Measurements from ENCODE around the gene KDM4C.
"Not testable (repeated sequence)": the region's sequence is repeated elsewhere in the genome, so short reads cannot be mapped to it uniquely, and the experiment has no call there.

KDM4C gene

GRCh38 chr9:6764523-6764922, 6.8 kb downstream of the KDM4C start:
- DNase-seq: no peak

- no peak for DNase-seq
These were observed 7.2 kb downstream of the KDM4C start for GRCh38 chr9:6764950-6765349.

GRCh38 chr9:6765396-6765795, 7.6 kb downstream of the KDM4C start:
- no peak for DNase-seq

- no peak for DNase-seq
These were observed 8.8 kb downstream of the KDM4C start for GRCh38 chr9:6766606-6767005.

- DNase-seq: not testable (repeated sequence)
These were observed 10.8 kb downstream of the KDM4C start for GRCh38 chr9:6768587-6768986.

- DNase-seq: no peak
These were observed 13.9 kb downstream of the KDM4C start for GRCh38 chr9:6771722-6772121.

- no peak for DNase-seq
These were observed 19.6 kb downstream of the KDM4C start for GRCh38 chr9:6777213-6777902.

GRCh38 chr9:6779417-6780241, 21.9 kb downstream of the KDM4C start:
- peak; percentile 40 for DNase-seq

- DNase-seq: no peak
These were observed 22.9 kb downstream of the KDM4C start for GRCh38 chr9:6780690-6781089.

GRCh38 chr9:6781476-6781875, 23.7 kb downstream of the KDM4C start:
- no peak for DNase-seq

- no peak for DNase-seq
These were observed 24.6 kb downstream of the KDM4C start for GRCh38 chr9:6782345-6782744.

- DNase-seq: no peak
These were observed 25.2 kb downstream of the KDM4C start for GRCh38 chr9:6782981-6783380.

- no peak for DNase-seq
These were observed 26.0 kb downstream of the KDM4C start for GRCh38 chr9:6783753-6784152.

GRCh38 chr9:6785682-6786081, 27.9 kb downstream of the KDM4C start:
- no peak for DNase-seq

GRCh38 chr9:6787793-6788161, 30.0 kb downstream of the KDM4C start:
- no peak for DNase-seq

GRCh38 chr9:6788162-6789016, 30.6 kb downstream of the KDM4C start:
- no peak for DNase-seq

GRCh38 chr9:6789017-6789338, 31.2 kb downstream of the KDM4C start:
- DNase-seq: not testable (repeated sequence)

- DNase-seq: no peak
These were observed 33.1 kb downstream of the KDM4C start for GRCh38 chr9:6790866-6791265.

- no peak for DNase-seq
These were observed 35.4 kb downstream of the KDM4C start for GRCh38 chr9:6793203-6793602.

- no peak for DNase-seq
These were observed 37.2 kb downstream of the KDM4C start for GRCh38 chr9:6794936-6795335.

- no peak for DNase-seq
These were observed 45.2 kb downstream of the KDM4C start for GRCh38 chr9:6802926-6803325.

- peak; percentile 61 for DNase-seq
These were observed 47.8 kb downstream of the KDM4C start for GRCh38 chr9:6805532-6805931.

- not testable (repeated sequence) for DNase-seq
These were observed 48.5 kb downstream of the KDM4C start for GRCh38 chr9:6806318-6806717.

GRCh38 chr9:6807669-6808068, 49.9 kb downstream of the KDM4C start:
- not testable (repeated sequence) for DNase-seq

Data from NCI-H2171 treated with DMSO at 0.1 percent for 48 hours (cell line).